NB4 (cell line): ENCODE results near the gene TCERG1.

ENCODE experiments used
- DNase-seq: peaks from one replicate; pipeline ENCODE4 v3.0.0; 2010; ENCODE audit warnings: low read depth
- H3K4me3 ChIP-seq: one replicate; pipeline ENCODE4 v1.5.1; 2011; ENCODE audit warnings: mild to moderate bottlenecking, low read depth, low read length, moderate library complexity
- MAX ChIP-seq: IDR thresholded peaks from 2 replicates; pipeline ENCODE4 v1.6.1; 2011; ENCODE audit warnings: low read depth, low read length
- MYC ChIP-seq: IDR thresholded peaks from 2 replicates; pipeline ENCODE4 v1.6.1; 2011; ENCODE audit warnings: low read depth, low read length
- POLR2A ChIP-seq: IDR thresholded peaks from 2 replicates; pipeline ENCODE4 v1.6.1; 2011; ENCODE audit warnings: mild to moderate bottlenecking; ENCODE audit not compliant: insufficient read length; ENCODE audit errors: extremely low read depth
- TF ChIP-seq, protein P1 (sequence below): IDR thresholded peaks from one replicate; pipeline ENCODE4 v1.5.1; 2012; ENCODE audit warnings: low read depth, low read length

Gene TCERG1

DNA sequence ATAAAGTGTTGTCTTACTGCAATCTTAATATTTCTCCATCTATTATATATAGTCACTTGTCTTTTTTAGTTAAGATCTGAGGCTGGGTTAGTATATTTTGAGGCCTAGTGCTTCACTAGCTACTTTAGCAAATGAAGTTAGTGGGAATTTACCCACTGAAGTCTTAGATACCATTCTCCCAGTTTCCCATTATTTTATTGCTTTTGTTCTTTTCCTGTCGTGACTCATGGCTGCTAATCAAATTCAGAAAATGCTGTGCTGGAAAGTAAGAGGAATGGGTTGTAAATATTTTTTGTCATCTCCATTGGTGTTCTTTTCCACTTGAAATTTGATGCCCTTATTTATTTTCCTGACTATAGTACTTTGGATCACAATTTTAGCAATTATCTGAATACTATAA is 14.2 kb downstream of the TCERG1 start:
- no peak for DNase-seq
- no peak overlapping the region for H3K4me3 ChIP-seq
- TF ChIP-seq MAX (no peak), POLR2A (no peak), MYC (no peak)
- TF ChIP-seq, protein P1, sequence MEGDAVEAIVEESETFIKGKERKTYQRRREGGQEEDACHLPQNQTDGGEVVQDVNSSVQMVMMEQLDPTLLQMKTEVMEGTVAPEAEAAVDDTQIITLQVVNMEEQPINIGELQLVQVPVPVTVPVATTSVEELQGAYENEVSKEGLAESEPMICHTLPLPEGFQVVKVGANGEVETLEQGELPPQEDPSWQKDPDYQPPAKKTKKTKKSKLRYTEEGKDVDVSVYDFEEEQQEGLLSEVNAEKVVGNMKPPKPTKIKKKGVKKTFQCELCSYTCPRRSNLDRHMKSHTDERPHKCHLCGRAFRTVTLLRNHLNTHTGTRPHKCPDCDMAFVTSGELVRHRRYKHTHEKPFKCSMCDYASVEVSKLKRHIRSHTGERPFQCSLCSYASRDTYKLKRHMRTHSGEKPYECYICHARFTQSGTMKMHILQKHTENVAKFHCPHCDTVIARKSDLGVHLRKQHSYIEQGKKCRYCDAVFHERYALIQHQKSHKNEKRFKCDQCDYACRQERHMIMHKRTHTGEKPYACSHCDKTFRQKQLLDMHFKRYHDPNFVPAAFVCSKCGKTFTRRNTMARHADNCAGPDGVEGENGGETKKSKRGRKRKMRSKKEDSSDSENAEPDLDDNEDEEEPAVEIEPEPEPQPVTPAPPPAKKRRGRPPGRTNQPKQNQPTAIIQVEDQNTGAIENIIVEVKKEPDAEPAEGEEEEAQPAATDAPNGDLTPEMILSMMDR = no peak

GRCh38 chr5:146463446-146463845 is 16.3 kb downstream of the TCERG1 start:
- TF ChIP-seq POLR2A (no peak), MYC (no peak), MAX (no peak)
- TF ChIP-seq, protein P1 = no peak
- no peak for DNase-seq
- H3K4me3 ChIP-seq = no peak overlapping the region

- no peak overlapping the region for H3K4me3 ChIP-seq
- DNase-seq = peak; percentile 12
These were observed 19.6 kb downstream of the TCERG1 start for GRCh38 chr5:146466521-146467349.

DNA sequence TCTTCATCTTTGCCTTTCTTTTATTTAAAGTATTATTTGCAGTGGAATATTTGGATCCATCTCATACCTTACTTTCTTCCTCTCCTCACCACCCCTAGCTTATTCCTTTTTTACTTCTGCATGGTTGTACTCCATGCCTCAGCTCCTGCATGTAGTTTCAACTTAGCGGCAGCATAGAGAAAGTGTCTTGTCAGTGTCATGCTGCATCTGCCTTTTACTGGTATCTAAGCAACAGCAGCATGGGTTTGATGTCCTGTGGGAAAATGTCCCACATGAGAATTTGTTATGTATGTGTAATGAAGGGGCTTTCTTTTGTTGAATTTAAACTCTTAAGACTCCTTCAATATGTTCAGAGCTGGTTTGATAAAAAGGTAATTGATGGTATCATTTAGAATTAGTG is 20.6 kb downstream of the TCERG1 start:
- no peak overlapping the region for H3K4me3 ChIP-seq
- DNase-seq = no peak
- TF ChIP-seq POLR2A (no peak), MYC (no peak), MAX (no peak)
- TF ChIP-seq, protein P1 = no peak

More at GRCh38 chr5:146466521-146467349, 19.6 kb downstream of the TCERG1 start:
- TF ChIP-seq MAX = no peak
- no peak for TF ChIP-seq POLR2A
- TF ChIP-seq, protein P1 = peak; percentile 2
- TF ChIP-seq MYC = no peak

DNA sequence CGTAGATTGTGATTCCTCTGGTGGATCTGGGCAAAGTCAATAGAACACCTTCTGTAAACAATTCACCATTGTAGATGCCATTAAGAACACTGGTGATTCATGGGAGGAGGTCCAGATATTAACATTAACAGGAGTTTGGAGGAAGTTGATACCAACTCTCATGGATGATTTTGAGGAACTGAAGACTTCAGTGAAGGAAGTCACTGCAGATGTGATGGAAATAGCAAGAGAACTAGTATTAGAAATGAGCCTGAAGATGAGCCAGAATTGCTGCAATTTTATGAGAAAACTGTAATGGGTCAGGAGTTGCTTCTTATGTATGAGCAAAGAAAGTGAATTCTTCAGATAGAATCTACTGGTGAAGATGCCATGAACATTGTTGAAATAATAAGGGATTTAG is 26.9 kb downstream of the TCERG1 start:
- DNase-seq = peak; percentile 17
- H3K4me3 ChIP-seq = no peak overlapping the region
- TF ChIP-seq, protein P1 = no peak
- TF ChIP-seq POLR2A (no peak), MYC (no peak), MAX (no peak)
